Glutamatergic neuron (in vitro differentiated cells): Measurements from ENCODE around the gene EDC3. TPM values are rescaled to one million over a fixed set of nuclear protein-coding genes. Genes with fewer than 3 reads are reported as not detected.

Experiments
- DNase-seq: peaks from one replicate; pipeline ENCODE4 v3.0.0; 2022
- H3K27ac Mint-ChIP-seq: one replicate; pipeline ENCODE4 v1.8.0; 2020; ENCODE audit warnings: mild to moderate bottlenecking, mixed read lengths, inconsistent platforms; ENCODE audit not compliant: unreplicated experiment
- H3K27me3 Mint-ChIP-seq: one replicate; pipeline ENCODE4 v1.8.0; 2020; ENCODE audit warnings: mild to moderate bottlenecking, moderate library complexity, mixed read lengths, inconsistent platforms; ENCODE audit not compliant: unreplicated experiment
- H3K36me3 Mint-ChIP-seq: one replicate; pipeline ENCODE4 v1.8.0; 2020; ENCODE audit warnings: mild to moderate bottlenecking, mixed read lengths, inconsistent platforms; ENCODE audit not compliant: unreplicated experiment
- H3K4me1 Mint-ChIP-seq: one replicate; pipeline ENCODE4 v1.8.0; 2020; ENCODE audit warnings: mild to moderate bottlenecking, low read depth, mixed read lengths, inconsistent platforms; ENCODE audit not compliant: unreplicated experiment
- H3K4me3 Mint-ChIP-seq: one replicate; pipeline ENCODE4 v1.8.0; 2020; ENCODE audit warnings: mild to moderate bottlenecking, mixed read lengths, inconsistent platforms; ENCODE audit not compliant: unreplicated experiment
- H3K9me3 Mint-ChIP-seq: one replicate; pipeline ENCODE4 v1.8.0; 2020; ENCODE audit warnings: mild to moderate bottlenecking, moderate library complexity, mixed read lengths, inconsistent platforms; ENCODE audit not compliant: unreplicated experiment
- total RNA-seq: library from RNA; stranded (reverse); fragmentation: NEBNext Ultra II Directional; extraction: Animal tissue kit (Norgen Biotek cat#: 25700); gene quantifications from one replicate; pipeline ENCODE4 v1.2.1, GENCODE V29; 2021; ENCODE audit not compliant: unreplicated experiment
- TF ChIP-seq, protein P1 (sequence below): fragments of 200-600 bp; sonication (generic); IDR thresholded peaks from one replicate; pipeline ENCODE4 v1.5.0; 2021; ENCODE audit not compliant: partially characterized antibody, unreplicated experiment

The EDC3 gene
- total RNA-seq, 1 donor from 2014 or later: 66.0 TPM

- H3K4me3 Mint-ChIP-seq: no peak overlapping the region
- peaks cover 2% of the 10 kb centered on the region for H3K27me3 Mint-ChIP-seq
- H3K36me3 Mint-ChIP-seq: no peaks in the 10 kb centered on the region
- no peaks in the 10 kb centered on the region for H3K9me3 Mint-ChIP-seq
- H3K4me1 Mint-ChIP-seq: no peaks in the 10 kb centered on the region
- TF ChIP-seq, protein P1, sequence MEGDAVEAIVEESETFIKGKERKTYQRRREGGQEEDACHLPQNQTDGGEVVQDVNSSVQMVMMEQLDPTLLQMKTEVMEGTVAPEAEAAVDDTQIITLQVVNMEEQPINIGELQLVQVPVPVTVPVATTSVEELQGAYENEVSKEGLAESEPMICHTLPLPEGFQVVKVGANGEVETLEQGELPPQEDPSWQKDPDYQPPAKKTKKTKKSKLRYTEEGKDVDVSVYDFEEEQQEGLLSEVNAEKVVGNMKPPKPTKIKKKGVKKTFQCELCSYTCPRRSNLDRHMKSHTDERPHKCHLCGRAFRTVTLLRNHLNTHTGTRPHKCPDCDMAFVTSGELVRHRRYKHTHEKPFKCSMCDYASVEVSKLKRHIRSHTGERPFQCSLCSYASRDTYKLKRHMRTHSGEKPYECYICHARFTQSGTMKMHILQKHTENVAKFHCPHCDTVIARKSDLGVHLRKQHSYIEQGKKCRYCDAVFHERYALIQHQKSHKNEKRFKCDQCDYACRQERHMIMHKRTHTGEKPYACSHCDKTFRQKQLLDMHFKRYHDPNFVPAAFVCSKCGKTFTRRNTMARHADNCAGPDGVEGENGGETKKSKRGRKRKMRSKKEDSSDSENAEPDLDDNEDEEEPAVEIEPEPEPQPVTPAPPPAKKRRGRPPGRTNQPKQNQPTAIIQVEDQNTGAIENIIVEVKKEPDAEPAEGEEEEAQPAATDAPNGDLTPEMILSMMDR: no peak
- no peak for DNase-seq
- no peak overlapping the region for H3K27ac Mint-ChIP-seq
These were observed 26.2 kb downstream of the EDC3 start for GRCh38 chr15:74669627-74670026.

GRCh38 chr15:74667975-74668374 is 27.8 kb downstream of the EDC3 start:
- Mint-ChIP-seq H3K9me3 (no peaks in the 10 kb centered on the region), H3K36me3 (no peaks in the 10 kb centered on the region), H3K4me3 (no peak overlapping the region), H3K4me1 (peaks cover 6% of the 10 kb centered on the region), H3K27me3 (no peaks in the 10 kb centered on the region), H3K27ac (no peak overlapping the region)
- TF ChIP-seq, protein P1: no peak
- no peak for DNase-seq

- Mint-ChIP-seq H3K27ac (no peak overlapping the region), H3K36me3 (no peaks in the 10 kb centered on the region), H3K4me1 (peaks cover 6% of the 10 kb centered on the region), H3K4me3 (no peak overlapping the region), H3K27me3 (no peaks in the 10 kb centered on the region), H3K9me3 (no peaks in the 10 kb centered on the region)
- TF ChIP-seq, protein P1: no peak
- DNase-seq: no peak
These were observed 31.2 kb downstream of the EDC3 start for GRCh38 chr15:74664670-74665069.

DNA sequence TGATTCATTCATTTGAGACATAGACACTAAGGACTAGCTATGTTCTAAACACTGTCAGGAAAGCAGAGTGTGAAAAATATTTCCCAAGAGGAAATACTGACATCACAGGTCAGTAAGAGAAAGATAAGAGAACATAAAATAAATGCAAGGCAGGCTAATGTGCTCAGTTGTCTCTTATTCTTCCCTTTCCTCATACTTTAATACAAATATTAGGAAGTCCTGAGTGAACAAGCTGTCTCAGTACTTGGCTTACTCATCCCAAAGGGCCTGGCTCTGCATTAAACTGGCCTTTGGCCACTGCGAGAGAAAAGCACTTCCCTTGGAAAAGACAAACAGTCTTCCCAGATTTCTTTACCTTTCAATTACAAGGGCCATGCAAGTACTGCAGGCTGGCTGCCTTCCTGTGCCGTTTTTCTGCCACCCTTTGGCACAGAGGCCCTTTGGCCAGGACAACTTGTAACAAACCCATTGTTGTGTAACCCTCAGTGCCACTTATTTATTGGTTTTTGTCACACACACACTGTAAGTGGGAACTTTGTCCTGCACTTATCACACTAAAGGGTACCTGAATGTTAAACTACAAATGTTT is 31.7 kb downstream of the EDC3 start:
- TF ChIP-seq, protein P1: no peak
- Mint-ChIP-seq H3K36me3 (no peaks in the 10 kb centered on the region), H3K9me3 (no peaks in the 10 kb centered on the region), H3K4me1 (peaks cover 6% of the 10 kb centered on the region), H3K27ac (no peak overlapping the region), H3K27me3 (no peaks in the 10 kb centered on the region), H3K4me3 (no peak overlapping the region)
- no peak for DNase-seq

GRCh38 chr15:74663303-74664027 is 32.4 kb downstream of the EDC3 start:
- Mint-ChIP-seq H3K4me1 (peaks cover 6% of the 10 kb centered on the region), H3K9me3 (no peaks in the 10 kb centered on the region), H3K4me3 (no peak overlapping the region), H3K27me3 (no peaks in the 10 kb centered on the region), H3K36me3 (no peaks in the 10 kb centered on the region), H3K27ac (no peak overlapping the region)
- TF ChIP-seq, protein P1: no peak
- no peak for DNase-seq
